GM19455 (cell line): ENCODE measurements around the gene OR14C36.
"Not testable (repeated sequence)": the region's sequence is repeated elsewhere in the genome, so short reads cannot be mapped to it uniquely, and the experiment has no call there.

Source experiments
- ATAC-seq: cut with Tn5 transposase; IDR thresholded peaks from one replicate; pipeline ENCODE4 v1.9.1; 2021; ENCODE audit not compliant: unreplicated experiment

The OR14C36 gene, protein sequence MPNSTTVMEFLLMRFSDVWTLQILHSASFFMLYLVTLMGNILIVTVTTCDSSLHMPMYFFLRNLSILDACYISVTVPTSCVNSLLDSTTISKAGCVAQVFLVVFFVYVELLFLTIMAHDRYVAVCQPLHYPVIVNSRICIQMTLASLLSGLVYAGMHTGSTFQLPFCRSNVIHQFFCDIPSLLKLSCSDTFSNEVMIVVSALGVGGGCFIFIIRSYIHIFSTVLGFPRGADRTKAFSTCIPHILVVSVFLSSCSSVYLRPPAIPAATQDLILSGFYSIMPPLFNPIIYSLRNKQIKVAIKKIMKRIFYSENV

DNA sequence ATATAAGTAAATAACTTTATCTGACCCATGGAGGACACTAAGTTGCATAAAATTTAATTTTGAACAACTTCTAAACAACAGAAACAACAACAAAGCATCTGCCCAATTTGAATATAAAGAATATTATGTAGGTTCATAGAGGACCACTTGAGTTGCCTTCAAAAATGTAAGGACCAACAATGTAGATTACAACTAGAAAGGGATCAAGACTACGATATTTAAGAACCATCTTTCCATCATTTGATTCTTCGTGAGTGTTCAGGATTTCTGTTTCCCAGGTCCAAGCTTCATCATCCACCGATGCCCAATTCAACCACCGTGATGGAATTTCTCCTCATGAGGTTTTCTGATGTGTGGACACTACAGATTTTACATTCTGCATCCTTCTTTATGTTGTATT lies at the start of gene OR14C36:
TSS of gene OR14C36 (plus strand) at position 301 of the 400 bp plus-strand sequence. CDS start at position 301, 0 bp downstream.
- no peak for ATAC-seq

DNA sequence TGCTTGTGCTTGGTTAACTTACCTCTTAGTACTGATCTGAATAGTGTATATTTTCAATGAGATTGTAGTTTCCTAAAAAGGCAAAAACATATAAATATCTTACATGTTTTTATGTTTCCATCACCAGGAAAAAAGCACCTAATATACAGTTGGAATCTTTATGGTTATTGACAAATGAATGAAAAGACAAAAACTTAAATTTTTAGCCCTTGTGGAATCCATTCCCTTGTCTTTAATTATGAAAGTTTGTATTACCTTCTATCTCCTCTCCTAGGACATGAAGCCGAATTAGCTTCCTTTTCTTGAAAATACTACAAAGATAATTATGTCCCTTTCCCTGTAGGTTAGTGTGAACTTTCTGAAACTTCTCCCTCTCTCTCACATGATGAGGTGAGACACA lies 45.3 kb upstream of the OR14C36 start, which contains the start of gene OR2T12:
TSS of gene OR2T12 (minus strand) at position 101 of the 400 bp plus-strand sequence. CDS start 7,846 bp downstream, outside the sequence.
- no peak for ATAC-seq

DNA sequence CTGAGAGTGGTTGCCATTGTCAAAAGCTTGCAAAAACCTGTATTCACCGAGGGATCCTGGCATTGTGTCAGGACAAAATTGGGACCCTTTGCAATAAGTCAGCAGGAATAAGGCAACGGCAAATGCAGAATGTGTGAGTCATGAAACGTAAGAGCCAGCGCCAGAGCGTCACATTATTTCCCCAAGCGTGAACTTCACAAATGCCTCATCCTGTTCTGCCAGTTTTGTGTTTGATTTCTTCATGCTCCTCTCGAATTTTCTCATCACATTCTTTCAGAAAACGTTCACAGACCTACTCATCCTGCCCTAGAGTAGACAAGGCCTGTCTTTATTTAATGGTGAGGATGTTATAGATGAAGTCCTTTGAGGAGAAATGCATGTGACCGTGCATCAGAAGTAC lies 42.9 kb upstream of the OR14C36 start:
- not testable (repeated sequence) for ATAC-seq

DNA sequence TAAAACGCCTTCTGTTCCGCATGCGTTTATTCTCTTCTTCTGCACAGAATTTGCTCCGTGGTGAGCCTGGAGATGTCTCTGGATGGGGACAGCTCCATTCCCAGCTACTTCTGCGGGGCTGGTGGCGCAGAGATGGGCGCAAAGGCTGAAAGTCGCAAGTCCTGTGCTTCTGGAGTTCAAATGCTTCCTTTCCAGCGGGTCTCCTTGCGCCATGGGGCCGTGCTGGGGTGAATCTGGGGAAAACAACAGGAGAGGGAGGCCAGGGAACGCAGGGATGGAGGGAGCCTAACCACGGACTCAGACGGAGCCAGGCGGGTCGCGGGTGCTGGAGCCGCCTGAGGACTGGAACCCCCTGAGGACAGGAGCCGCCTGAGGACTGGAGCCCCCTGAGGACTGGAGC lies 42.5 kb upstream of the OR14C36 start:
- ATAC-seq, result no peak

DNA sequence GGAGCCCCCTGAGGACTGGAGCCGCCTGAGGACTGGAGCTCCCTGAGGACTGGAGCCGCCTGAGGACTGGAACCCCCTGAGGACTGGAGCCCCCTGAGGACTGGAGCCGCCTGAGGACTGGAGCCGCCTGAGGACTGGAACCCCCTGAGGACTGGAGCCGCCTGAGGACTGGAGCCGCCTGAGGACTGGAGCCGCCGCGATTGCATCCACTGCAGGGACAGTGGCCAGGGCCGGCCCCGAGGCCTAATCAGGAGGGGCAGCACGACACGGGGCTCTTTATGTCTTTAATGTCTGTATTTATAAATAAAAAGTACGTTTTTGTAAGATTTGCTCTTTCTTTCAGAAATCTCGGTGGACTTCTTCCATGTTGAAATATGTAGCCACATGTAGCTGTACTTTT lies 41.8 kb upstream of the OR14C36 start:
- not testable (repeated sequence) for ATAC-seq

DNA sequence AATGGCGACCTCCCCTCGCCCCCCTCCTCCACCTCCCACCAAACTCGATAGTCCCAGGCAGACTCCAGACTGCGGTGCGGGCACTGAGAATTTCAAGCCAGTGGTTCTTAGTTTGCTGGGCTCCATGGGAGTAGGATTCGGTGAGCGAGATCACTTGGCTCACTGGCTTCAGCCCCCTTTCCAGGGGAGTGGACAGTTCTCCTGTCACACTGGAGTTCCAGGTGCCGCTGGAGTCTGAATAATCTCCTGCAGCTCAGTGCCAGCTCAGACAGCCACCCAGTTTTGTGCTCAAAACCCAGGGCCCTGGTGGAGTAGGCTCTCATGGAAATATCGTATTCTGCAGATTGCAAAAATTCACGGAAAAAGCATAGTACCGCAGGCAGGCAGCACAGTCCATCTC lies 31.8 kb upstream of the OR14C36 start:
- no peak for ATAC-seq

DNA sequence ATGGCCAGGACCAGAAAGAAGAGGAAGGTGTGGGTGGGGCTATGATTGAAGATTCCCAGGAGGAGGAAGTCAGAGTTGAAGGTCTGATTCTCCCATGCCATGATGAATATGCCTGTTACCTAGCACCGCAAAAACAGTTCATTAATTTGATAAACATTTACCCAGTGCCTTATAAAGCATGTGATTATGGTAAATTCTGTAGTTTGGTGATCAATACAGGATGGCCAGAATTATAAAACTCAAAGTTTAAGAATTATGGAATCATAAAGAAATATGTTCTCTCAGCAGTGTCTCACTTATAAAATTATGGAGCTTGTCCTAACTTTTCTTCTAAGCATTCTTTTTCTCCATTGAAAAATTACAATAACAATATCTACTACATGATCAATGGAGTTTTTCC lies 24.1 kb upstream of the OR14C36 start, which contains the start of gene OR2M7:
TSS of gene OR2M7 (minus strand) at position 101 of the 400 bp plus-strand sequence. CDS start at position 101, 0 bp downstream.
- no peak for ATAC-seq

DNA sequence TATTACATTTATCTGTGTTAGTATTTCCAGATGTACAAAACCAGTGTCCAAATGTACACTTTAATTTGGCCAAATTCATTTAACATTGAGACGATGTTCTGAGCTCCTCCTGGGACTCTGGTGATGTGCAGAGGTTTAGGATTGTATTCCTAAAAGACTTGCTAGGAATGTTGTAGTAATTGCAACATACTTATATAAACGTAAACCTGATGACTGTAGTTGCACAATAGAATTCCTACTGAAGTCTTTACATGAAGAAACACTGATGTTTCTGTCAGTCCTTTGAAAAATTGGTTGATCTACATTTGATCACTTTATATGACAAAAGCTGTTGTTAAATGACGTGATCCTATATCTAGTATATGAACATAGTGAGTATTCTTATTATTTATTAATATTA lies 5.1 kb upstream of the OR14C36 start:
- ATAC-seq, result no peak

DNA sequence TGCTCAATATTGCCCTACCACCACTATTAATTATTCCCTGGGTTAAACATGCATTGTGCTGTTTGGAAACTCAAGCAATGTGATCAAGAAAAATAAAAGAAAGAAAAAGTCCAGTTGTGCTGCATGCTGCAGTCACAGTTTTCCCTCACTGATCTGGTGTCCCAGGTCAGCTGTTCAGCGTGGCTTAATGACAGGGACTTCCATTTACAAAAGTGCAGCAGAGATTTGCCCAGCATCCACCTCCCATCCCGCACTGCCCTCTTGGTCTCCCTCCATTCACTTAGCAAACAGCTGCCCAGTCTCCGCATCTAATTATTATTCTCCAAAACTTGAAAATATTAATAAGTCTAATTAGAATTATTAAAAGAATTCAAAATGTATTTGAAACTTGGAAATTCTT lies 10.8 kb downstream of the OR14C36 start:
- no peak for ATAC-seq

DNA sequence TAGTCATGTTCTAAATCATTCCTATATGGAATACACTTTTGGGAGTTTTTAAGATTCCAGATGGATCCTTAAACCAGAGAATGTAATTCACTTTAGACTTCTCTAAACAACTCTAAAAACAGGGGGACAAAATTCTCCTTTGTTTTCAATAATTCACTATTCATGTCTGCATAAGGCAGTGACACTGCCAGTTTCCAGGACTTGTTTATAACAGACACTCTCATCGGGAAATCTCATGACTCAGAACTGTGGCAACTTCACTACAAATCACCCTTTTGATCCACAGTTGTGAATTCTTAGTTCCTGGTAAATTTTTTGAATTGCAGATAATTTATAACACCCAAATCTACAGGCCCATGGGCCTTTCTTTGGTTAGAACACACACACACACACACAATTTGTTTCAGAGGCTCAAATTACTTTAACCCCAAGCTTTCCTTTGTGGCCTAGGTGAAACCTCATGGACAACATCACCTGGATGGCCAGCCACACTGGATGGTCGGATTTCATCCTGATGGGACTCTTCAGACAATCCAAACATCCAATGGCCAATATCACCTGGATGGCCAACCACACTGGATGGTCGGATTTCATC lies 12.6 kb downstream of the OR14C36 start, which contains the start of gene OR2T4:
TSS of gene OR2T4 (plus strand) at position 545 of the 595 bp plus-strand sequence. CDS start at position 545, 0 bp downstream.
- ATAC-seq, result no peak

DNA sequence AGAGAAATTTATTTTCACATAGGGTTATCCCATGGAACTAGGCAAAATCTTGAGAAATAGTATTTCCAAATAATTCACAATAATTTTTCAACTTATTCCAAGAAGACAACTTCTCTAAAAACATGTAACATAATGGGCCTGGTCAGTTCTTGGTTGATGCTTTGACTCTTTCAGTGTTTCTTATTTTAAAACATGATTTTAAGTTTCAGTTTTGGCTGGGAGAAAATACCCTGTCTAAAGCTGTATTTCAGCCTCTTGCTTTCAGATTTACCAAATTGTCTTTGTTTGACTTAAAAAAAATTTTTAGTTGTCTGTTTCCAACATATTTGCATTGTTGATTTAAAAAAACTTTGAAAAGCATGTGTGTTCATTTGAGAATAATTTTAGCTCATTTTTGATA lies 18.0 kb downstream of the OR14C36 start:
- ATAC-seq, result no peak

DNA sequence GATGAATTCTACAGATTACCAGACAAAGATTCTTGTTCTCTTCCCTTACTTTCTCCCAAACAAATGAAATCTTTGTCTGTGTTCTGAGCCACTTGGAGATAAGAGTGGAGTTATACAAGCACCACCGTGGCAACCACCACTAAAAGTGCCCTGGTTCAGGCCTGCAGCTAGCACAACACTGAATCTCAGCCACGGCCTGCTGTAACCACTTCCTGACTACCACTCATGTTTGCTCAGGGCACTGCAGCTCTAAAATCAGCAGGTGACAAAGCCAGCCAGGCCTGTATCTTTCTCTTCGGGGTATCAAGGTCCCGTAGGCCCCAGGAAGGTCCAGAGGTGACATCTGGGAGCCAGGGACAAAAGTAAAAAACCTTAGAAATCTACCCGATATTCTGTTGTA lies 23.8 kb downstream of the OR14C36 start:
- ATAC-seq, result no peak

DNA sequence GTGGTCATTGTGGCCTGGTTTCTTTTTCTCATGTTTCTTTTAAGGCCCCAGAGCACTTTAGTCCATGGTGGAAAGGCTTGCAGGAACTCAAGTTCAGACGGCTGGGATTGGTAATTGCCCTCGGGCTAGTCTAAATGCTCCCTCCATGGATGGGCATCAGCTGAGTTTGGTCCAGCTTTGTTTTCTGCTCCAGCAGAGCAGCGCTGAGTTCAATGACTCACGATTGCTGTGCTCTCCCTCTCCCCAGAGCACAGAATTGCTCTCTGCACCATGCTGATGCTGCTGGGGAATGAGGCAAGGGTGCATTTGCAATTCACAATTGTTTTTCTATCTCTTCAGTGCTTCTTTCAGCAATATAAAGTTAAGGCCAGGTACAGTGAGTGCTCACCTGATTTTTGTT lies 25.2 kb downstream of the OR14C36 start:
- no peak for ATAC-seq

DNA sequence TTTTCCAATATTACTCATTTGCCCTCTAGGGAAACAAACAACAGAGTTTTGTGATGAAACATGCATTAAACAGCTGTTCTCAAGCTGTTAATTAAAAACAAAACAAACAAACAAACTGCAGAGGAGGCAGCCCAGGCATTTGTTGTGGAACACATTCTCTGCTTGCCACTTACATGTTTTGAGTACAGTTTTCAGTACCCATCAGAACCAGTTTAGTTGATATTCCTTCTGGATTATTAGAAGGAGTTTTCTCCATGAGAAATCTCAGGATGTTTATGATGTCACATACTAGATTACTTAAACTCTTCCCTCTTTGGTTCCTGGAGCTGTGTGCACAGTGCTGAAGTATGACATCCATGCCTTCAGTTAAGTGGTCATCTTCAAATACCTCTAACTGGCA lies 26.9 kb downstream of the OR14C36 start, which contains the start of gene OR2T6:
TSS of gene OR2T6 (plus strand) at position 301 of the 400 bp plus-strand sequence. CDS start 11,863 bp downstream, outside the sequence.
- ATAC-seq, result no peak

DNA sequence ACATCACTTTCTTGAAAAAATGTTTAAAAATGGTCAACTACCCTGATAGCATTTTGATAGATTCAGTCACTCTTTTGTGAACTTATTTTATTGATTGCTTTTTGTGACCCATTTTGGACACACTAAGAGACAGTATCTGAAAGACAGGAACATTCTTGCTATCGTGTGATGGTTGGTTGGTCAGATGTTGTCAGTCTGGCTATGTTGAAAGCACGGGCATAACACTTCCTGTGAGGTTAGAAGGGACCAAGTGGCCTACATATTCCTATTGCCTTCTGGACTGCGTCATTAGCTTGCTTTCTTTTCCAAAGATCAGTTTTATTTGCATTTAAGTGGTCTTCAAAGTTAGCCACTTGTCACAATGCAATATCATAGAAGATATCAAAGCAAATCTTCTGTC lies 28.3 kb downstream of the OR14C36 start:
- ATAC-seq, result no peak

DNA sequence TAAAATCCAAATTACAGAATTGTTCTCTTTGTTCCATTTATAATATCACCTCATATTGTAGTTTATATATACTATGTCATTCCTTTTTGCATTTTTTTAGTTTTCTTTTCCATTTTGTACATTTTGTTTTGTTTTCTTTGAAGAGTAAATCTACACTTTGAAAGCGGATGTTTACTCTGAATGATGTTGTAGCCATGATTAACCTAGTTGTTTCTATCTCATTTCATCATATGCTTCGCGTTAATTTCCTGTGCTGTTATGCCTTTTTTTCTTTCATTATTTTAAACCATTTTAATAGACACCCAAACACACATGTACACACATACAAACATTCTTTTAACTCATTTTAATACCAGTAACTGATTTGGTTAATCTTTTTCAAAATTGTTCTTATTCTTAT lies 32.3 kb downstream of the OR14C36 start:
- ATAC-seq, result no peak

DNA sequence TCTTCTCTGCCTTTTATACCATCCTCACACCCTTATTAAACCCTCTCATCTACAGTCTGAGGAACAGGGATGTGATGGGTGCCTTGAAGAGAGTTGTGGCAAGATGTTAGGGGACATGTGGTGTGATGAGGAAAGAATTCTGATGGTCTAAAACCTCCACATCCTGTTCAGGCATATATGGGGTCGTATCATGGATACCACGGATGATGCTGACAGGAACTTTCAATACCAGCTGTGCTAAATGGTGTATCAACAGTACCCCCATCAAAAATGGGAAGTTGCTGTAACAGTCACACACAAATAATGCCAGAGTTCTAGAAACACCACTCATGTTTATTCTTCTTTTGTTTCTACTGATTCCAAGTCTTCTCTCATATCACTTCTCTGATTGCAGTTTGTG lies 39.9 kb downstream of the OR14C36 start:
- no peak for ATAC-seq

DNA sequence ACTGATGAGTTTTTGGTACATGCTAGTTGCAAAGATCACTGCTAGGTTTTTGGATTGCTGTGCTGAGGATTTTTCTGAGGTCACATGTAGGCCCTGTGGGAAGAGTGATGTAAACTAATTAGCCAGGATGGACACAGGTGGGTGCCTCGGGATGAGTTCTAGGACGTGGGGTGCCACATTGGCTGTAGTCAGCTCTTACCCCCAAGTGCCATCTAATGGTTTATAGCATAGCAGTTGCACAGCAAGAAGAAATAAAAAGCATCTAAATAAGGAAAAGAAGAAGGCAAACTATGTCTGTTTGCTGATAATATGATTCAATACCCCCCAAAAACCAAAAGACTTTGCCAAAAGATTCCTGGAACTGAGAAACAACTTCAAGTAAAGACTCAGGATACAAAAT lies 44.5 kb downstream of the OR14C36 start:
- ATAC-seq, result no peak
